Measurements from ENCODE around the gene IL1RAPL2.

DNA sequence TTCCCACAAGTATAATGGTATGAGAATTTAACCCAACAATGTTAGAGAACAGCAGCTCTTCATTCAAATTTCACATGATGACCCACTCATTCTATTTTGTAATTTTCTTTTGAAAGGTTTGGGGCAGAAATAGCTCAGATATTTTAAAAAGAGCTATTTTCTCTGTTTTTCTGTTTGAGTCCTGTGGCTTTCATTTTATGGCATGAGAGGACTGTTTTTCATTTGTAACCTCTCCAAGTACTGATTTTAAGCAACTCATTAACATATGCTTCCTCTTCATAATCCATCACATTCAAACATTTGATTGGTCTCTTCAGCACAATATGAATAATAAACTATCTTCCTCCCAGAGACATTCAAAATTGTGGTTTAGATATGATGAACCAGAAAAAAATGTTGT is 783.5 kb downstream of the IL1RAPL2 start:
- TF ChIP-seq, protein P1, sequence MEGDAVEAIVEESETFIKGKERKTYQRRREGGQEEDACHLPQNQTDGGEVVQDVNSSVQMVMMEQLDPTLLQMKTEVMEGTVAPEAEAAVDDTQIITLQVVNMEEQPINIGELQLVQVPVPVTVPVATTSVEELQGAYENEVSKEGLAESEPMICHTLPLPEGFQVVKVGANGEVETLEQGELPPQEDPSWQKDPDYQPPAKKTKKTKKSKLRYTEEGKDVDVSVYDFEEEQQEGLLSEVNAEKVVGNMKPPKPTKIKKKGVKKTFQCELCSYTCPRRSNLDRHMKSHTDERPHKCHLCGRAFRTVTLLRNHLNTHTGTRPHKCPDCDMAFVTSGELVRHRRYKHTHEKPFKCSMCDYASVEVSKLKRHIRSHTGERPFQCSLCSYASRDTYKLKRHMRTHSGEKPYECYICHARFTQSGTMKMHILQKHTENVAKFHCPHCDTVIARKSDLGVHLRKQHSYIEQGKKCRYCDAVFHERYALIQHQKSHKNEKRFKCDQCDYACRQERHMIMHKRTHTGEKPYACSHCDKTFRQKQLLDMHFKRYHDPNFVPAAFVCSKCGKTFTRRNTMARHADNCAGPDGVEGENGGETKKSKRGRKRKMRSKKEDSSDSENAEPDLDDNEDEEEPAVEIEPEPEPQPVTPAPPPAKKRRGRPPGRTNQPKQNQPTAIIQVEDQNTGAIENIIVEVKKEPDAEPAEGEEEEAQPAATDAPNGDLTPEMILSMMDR (IDR thresholded peaks at IDR 0.05), result no peak
- no peak for TF ChIP-seq IRF3 (IDR thresholded peaks at IDR 0.05; ENCODE audit: low read depth, low read length)
- no peak for TF ChIP-seq EP300 (IDR thresholded peaks at IDR 0.05; ENCODE audit: borderline replicate concordance in 1 of 2, low read depth in 1 of 2, low read length in 1 of 2)
- no peak for TF ChIP-seq FOXM1 (IDR thresholded peaks at IDR 0.05; ENCODE audit: low read depth)
- no peak for TF ChIP-seq FOXJ3 (CRISPR knock-in tag; IDR thresholded peaks at IDR 0.05)
- no peak for TF ChIP-seq TEAD4 (IDR thresholded peaks at IDR 0.05; ENCODE audit: borderline replicate concordance, insufficient read depth)
- no peak for TF ChIP-seq POLR2AphosphoS5 (IDR thresholded peaks at IDR 0.05; ENCODE audit: low read depth, low read length)
- no peak for TF ChIP-seq GABPA (IDR thresholded peaks at IDR 0.05; ENCODE audit: low read depth)
- TF ChIP-seq, protein P2, sequence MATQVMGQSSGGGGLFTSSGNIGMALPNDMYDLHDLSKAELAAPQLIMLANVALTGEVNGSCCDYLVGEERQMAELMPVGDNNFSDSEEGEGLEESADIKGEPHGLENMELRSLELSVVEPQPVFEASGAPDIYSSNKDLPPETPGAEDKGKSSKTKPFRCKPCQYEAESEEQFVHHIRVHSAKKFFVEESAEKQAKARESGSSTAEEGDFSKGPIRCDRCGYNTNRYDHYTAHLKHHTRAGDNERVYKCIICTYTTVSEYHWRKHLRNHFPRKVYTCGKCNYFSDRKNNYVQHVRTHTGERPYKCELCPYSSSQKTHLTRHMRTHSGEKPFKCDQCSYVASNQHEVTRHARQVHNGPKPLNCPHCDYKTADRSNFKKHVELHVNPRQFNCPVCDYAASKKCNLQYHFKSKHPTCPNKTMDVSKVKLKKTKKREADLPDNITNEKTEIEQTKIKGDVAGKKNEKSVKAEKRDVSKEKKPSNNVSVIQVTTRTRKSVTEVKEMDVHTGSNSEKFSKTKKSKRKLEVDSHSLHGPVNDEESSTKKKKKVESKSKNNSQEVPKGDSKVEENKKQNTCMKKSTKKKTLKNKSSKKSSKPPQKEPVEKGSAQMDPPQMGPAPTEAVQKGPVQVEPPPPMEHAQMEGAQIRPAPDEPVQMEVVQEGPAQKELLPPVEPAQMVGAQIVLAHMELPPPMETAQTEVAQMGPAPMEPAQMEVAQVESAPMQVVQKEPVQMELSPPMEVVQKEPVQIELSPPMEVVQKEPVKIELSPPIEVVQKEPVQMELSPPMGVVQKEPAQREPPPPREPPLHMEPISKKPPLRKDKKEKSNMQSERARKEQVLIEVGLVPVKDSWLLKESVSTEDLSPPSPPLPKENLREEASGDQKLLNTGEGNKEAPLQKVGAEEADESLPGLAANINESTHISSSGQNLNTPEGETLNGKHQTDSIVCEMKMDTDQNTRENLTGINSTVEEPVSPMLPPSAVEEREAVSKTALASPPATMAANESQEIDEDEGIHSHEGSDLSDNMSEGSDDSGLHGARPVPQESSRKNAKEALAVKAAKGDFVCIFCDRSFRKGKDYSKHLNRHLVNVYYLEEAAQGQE (IDR thresholded peaks at IDR 0.05; ENCODE audit: low read depth, low read length), result no peak
- no peak for TF ChIP-seq FOSL2 (IDR thresholded peaks at IDR 0.05; ENCODE audit: borderline replicate concordance, low read depth)

Measured in SK-N-SH (cell line).